Suppressor macrophage treated with lipopolysaccharide for 4 hours (primary cell): Measurements from ENCODE around the gene SNX1.
"Not testable (repeated sequence)": the region's sequence is repeated elsewhere in the genome, so short reads cannot be mapped to it uniquely, and the experiment has no call there.

Experiments
- DNase-seq: peaks from one replicate; pipeline ENCODE4 v3.0.0-alpha.2; 2020

SNX1 gene, protein sequence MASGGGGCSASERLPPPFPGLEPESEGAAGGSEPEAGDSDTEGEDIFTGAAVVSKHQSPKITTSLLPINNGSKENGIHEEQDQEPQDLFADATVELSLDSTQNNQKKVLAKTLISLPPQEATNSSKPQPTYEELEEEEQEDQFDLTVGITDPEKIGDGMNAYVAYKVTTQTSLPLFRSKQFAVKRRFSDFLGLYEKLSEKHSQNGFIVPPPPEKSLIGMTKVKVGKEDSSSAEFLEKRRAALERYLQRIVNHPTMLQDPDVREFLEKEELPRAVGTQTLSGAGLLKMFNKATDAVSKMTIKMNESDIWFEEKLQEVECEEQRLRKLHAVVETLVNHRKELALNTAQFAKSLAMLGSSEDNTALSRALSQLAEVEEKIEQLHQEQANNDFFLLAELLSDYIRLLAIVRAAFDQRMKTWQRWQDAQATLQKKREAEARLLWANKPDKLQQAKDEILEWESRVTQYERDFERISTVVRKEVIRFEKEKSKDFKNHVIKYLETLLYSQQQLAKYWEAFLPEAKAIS

DNA sequence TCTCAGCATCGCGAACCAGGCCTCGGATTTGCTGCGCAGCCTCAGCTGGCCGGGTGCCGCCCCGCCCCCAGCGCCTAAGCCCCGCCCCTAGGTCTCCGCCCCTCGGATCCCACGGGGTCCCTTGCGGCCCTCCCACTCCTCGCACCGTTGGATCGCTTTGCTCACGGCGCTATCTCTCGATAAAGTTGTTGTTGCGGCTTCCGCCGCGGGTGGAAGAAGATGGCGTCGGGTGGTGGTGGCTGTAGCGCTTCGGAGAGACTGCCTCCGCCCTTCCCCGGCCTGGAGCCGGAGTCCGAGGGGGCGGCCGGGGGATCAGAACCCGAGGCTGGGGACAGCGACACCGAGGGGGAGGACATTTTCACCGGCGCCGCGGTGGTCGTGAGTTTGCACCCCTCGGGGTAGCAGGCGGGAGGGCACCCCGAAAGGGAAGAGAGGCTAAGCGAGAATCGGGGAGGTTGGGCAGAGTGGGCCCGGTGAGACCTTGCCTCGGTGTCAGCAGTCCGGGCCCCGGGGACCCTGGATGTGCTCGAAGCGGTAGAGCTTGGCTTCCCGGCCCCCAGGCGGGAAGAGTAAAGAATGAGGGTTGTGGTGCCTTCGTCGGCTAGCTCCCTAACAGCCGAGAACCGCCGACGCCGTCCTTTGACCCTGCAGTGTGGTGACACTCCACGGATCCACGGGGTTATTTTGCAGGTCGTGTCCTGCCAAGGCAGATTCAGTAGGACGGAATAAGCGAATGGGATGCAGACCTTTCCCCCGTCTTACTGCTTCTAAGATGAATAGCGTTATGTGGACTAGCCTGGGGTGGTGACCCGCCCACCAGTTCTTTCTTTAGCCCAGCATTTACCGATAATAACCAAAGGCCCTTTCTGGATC, at the start of gene SNX1:
Gene SNX1 (plus strand): TSS at position 188 of the 873 bp plus-strand sequence. CDS start 32 bp downstream, at position 220.
- DNase-seq: peak; percentile 98

DNA sequence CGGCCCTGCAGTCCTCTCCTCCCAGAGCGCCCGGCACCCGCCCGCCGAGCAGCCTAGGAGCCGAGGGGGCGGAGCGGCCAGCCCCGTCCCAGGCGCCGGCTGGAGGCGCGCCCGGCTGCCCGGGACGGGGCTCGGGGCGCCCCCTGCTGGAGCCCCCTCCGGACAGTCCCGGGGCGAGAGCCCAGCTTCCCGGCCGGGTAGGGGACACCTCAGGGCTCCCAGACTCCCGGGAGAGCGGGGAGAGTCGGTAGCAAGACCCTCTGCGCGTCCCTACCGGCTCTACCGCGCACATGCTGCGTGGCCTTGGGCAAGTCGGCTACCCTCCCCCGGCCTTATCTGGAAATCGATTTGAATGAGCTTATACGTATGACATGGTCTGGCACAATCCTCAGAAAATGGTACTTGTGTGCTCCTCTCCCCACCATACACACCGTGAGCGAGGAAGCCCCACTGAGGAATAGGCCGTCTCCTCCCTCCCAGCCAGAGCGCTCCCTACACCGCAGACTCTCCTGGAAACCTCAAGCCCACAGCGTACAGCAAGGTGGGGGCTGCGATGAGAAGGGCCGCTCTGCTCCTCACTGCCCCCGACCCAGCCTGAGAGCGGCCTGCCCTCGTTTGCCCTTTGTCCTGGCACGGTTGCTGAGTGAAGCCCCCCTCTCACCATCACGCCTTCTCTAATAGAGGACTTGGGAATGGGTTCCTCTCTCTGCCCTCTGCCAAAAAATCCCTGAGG, 49.2 kb upstream of the SNX1 start, which contains the start of gene DAPK2:
Gene DAPK2 (minus strand): TSS at position 65 of the 733 bp plus-strand sequence. CDS start 6,224 bp downstream, outside the sequence.
- peak; percentile 88 for DNase-seq

DNA sequence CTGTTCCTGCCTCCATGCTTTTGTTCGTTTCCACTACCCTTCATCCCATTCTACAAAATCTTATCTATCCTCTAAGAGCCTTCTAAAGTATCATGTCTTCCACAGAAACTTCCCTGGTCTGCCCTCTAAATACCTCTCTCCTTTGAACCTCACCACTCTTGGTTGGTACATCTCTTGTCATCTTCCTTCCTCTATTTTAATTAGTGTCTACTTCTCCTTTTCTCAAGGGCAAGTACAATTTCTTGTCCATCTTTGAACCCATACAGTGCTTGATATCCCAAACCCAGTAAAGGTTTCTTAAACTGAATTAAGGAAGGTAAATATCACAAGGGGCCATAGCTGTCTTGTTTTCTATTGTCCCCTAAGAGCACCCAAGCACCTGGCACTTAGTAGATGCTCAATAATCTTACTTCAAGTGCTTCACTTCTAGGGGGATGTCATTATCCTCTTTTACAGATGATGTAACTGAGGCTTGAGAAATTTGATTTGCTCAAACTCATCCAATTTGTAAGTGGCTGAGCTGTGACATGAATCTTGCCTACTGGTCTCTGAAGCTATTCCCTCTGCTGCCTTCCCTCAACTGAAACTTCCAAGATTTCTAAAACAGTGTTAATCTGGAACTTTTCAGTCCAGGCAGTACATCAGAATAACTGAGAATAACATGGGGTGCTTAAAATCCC, 46.9 kb upstream of the SNX1 start:
- DNase-seq: peak; percentile 64

DNA sequence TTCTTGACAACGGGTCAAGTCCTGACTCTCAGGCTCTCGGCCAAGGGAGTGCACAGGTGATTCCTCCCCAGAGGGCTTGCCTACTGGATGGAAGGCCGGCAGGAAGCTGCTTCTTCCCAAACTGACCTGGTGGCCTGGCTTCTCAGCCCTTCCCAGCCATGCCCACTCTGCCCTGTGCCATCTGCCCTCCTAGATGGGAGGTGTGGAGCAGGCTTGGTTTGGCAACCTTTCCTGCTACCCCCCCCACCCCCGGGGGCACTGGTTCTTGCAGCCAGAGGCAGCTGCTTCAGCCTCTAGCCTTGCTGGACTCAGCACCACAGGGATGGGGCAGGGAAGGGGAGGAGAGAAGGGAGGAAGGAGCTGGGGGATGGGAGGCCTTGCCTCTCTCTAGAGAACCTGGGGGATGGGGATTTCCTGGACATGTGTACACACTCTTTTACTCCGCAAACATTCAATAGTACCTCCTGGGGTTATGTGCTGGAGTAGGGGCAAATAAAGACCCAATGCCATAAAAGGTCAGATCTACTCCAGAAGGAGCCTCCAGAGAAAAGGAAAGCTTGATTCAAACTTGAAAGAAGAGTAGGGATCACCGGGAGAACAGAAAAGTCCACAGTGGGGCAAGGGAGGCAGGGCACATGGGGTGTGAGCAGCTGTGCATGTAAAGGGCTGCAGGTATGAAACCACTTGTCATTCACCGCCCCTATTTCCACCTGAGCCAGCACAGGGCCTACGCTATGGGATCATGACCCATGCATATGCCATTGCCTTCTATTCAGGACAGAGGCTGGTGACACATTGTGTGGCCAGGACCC, 45.3 kb upstream of the SNX1 start:
- no peak for DNase-seq

DNA sequence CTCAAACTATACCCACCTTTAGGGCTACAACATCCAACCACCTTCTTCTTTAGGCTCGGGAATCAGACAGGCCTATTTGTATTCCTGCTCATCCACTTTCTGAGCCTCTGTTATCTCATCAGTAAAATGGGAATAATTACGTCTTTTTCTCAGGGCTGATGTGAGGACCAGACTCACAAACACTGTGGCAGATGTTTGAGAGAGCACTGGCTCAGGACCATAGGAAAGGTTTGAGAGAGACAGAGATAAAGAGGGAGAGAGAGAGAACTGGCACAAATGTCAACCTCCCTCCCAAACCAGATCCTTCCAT, 44.7 kb upstream of the SNX1 start:
- DNase-seq: no peak

DNA sequence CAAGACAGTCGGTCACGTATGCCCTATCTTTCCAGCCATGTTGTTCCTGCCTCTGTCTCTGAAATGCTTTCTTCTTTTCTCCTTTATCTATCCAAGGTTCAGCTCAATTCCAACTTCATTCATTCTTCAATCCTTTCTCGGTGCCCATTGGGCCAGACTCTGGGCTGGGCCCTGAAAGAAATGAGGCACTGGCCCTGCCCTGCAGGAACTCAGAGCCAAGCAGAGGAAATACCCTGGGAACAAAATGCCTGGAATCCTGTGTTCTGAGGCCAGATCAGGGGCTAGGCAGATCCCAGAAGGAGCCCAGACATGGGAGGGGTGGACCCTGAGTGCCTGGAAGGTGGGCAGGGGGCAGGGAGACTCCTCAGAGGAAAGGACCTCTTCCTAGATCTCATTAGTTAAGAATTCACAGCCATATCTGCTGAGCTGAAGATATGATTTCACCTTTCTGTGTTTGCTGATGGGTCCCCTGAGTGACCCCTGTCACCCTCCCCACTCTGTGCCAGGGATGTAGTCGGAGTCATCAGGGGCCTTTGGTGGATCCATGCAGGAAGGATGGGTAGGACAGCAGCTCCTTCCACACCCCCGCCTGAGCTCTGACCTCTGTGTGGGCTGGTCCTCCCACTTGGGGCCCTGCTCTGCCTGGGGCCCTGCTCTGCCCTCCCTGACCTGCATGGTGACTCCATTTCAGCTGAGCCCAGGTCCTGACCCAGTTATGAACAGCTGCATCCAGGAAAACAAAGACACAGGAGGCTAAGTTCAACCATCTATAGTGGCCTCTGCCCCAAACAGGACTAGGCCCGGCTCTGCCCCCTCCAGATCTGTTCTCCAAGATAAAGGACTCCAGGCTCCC, 44.1 kb upstream of the SNX1 start:
- DNase-seq: no peak

DNA sequence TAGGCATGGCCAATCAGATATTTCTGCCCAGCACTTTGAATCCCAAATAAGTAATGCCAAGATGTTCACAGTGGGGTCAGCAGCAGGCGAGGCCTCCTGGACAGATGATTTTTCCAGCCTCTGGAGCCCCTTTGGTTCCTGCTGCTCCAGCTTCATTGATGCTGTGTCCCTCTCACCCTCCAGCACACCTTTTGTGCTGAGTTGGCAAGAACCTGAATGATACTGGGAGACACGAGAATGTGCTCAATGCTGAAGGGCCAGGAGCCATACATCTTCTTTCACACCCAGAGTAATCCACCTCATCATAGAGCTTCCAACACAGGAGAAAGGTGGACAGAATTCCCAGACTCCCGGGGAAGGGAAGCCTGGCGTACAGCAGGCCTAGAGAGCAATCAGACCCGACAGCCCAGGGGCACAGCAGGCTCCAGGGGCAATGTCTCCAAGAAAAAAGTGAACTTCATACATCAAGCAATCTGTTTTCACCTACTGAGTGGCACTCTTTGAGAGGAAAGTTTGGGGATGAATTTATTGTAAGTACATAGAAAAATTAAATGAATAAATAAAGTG, 42.8 kb upstream of the SNX1 start:
- DNase-seq: no peak

DNA sequence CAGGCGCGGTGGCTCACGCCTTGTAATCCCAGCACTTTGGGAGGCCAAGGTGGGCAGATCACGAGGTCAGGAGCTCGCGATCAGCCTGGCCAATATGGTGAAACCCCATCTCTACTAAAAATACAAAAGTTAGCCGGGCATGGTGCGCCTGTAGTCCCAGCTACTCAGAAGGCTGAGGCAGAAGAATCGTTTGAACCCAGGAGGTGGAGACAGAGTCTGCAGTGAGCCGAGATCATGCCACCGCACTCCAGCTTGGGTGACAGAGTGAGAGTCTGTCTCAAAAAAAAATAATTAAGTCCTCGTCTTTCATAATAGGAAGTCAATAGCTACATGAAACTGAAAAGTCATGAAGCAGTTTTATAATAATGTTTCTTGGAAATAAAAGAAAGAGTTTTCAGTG, 42.1 kb upstream of the SNX1 start:
- not testable (repeated sequence) for DNase-seq

DNA sequence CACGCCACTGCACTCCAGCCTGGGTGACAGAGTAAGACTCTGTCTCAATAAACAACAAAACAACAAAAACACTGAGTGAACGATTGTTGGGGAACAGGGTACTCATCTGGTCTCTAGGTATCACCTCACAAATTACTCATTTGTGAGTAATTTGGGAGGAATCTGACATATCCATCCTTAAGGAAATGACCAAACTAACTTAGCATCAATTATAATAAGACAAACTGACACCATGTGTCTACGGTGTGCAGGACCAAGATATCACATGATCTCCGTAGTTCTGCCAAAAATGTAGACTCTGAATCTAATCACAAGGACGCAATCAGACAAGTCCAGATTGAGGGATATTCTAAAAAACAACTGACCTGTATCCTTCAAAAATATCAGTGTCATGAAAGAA, 37.5 kb upstream of the SNX1 start:
- no peak for DNase-seq

DNA sequence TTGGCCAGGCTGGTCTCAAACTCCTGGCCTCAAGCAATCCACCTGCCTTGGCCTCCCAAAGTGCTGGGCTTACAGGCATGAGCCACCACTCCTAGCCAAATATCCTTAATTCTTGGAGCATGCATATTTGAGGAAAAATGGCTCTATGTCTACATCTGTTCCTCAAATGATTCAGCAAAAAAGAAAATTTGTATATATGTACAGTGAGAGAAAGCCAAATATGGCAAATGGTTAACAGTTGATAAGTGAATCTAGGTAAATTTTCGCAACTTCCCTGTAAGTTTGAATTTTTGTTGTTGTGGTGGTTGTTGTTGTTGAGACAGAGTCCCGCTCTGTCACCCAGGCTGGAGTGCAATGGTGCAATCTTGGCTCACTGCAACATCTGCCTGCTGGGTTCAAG, 36.7 kb upstream of the SNX1 start:
- DNase-seq: not testable (repeated sequence)

DNA sequence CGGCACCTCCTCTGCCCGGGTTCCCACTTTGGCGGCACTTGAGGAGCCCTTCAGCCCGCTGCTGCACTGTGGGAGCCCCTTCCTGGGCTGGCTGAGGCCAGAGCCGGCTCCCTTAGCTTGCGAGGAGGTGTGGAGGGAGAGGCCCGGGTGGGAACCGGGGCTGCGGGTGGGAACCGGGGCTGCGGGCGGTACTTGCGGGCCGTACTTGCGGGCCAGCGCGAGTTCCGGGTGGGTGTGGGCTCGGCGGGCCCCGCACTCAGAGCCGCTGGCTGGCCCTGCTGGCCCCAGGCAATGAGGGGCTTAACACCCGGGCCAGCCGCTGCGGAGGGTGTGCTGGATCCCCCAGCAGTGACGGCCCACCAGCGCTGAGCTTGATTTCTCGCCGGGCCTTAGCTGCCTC, 35.1 kb upstream of the SNX1 start:
- DNase-seq: no peak

DNA sequence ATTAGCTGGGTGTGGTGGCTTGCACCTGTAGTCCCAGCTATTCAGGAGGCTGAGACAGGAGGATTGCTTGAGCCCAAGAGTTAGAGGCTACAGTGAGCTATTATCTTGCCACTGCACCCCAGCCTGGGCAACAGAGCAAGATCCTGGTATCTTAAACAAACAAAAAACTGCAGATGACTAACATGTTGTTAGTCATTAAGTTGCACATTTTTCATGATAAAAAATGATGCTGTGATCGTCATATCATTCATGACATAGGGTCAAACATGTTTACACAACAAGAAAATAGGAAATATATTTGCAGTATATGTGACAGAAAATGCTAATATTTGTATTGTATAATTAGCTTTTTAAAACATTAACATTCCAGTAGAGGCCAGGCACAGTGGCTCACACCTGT, 29.3 kb upstream of the SNX1 start:
- peak; percentile 37 for DNase-seq

DNA sequence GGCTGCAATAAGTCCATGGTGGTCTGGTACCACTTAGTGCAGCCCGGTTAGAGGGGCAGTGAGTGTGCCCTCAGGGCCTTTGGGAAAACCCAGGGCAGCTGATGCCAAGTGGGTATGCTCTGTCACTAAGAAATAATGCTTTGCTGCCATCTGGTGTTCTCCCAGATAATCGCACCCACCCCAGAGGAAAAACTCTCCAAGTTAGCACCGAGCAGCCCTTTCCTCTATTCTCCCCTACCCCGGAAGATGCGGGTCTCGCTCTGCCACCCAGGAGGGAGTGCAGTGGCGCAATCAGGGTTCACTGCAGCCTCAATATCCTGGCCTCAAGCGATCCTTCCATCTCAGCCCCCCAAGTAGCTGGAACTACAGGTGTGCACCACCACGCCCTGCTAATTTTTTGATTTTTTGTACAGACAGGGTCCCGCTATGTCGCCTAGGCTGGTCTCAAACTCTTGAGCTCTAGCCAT, 28.2 kb upstream of the SNX1 start:
- DNase-seq: peak; percentile 86

DNA sequence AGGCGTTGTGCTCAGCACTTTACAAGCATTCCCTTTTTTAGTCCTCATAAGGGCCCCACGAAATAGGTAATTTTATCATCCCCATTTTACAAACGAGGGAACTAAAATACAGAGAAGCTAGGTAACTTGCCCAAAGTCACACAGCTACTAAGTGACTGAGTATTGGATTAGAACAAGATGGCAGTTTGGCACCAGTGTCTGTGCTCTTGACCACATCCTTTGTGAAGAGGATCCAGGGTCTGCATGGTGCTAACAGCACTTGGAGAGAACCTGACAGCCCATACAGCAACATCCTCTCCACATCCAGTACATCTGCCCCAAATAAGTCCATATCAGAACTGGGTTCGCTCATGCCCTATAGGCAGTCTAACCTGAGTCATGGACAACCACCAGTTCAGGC, 27.6 kb upstream of the SNX1 start:
- DNase-seq: no peak

DNA sequence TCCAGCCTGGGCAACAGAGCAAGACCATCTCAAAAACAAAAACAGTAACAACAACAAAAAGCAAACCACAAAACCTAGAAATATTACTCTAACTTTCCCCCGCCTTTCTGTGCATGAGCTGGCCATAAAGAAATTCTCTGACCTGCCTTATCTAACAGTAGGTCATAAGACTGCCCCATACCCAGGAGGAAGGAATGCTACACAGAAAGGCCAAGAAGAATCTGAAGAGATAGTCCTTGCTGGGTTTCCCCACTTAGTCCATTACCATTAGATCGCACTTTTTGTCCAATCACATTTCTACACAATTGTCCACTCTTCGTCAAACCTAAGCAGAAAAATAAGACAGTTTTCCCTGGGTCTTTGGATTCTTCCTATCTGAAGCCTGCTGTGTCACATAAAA, 25.7 kb upstream of the SNX1 start:
- no peak for DNase-seq

DNA sequence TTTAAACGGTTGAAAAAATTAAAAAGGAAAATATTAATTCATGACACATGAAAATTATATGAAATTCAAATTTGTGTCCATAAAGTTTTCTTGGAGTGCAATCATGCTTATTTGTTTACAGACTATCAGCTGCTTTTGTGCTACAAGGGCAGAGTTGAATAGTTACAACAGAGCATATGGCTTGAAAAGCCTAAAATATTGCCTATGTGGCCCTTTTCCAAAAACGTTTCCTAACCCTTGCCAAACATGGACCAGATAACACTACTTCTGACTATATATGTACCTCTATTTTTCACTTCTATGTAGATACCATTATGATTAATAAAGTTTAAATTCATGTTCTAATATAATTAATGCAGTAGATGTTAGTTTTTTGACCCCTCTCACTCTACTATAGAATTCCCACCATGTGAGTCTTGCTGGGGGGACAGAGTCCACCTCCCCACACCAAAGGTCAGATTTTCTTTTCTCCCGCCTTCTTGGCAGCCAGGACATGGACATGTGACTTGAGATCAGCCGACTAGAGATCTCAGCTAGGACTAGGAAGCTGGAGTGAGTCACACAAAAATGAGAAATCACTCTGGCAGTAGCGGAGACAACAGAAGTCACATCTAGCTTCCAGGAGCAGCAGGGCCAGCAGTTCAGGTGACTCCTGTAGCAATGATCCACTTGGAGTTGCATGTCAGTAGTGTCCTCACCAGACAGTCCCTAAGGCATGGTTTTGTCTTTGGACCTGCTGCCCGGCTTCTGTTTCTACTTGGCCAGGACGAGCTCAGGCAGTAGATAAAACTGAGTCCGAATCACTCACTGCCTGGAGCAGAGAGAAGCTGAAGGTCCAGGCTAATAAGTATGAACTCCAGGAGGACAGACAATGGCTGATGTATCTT, 24.6 kb upstream of the SNX1 start:
- peak; percentile 86 for DNase-seq

DNA sequence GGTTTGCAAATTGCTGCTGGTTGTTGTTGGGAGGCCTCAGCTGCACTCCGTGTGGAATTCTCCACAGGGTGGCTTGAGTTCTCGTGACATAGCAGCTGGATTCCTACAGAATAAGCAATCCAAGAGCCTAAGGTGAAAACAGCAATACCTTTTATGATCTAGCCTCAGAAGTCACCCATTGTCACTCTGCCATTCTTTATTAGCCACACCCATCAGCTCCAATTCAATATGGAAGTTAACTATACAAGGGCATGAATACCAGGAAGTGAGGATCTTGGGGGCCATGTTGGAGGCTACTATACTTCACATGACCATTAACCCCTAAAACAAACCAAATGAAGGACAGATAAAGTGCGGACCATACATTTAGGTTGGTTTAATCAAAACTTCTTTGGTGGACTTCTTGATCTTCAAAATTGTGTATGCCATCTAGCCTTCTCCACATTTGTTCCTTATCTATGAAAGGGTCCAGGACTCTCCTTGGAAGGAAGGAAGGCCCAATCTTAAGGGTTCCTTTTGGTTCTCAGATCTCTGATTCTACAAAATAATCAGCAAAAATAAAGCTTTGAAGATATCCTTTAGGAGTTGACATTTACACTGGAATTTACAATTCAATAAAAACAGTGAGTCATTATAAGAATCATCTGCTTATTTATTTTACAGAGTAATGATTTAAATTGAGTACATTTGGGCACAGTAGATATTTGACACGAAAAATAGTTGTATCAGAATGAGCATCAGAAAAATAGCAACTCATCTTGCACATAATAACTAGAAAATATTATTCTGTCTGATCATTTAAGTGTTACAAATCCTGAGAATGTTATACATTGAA, 23.6 kb upstream of the SNX1 start:
- no peak for DNase-seq

DNA sequence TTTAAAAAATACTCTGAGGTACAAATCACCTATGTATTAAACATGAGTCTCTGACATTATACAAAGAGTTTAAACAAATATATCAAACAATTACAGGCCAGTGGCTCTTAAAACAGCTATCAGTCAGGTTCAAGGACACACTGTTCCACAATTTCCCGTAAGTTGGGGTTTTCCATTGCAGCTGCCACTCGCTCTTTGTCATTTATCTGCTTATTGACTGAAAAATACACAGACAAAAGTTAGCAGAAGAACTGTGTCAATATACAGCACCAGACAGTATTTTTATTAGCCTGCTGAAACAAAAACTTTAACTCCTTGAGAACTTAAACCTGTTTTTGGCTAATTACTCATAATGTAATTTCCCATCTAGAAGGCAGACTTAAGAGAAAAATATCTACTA, 23.0 kb upstream of the SNX1 start:
- no peak for DNase-seq
